NCI-H2227 (cell line): ENCODE data around the gene JPH2.
A peak's percentile ranks its signal among the peaks of the same experiment; 100 is the strongest.
"Not testable (repeated sequence)": the region's sequence is repeated elsewhere in the genome, so short reads cannot be mapped to it uniquely, and the experiment has no call there.

Source experiments
- DNase-seq: peaks from one replicate; lab custom pipeline; 2025; ENCODE audit not compliant: unreplicated experiment; lab: John Stamatoyannopoulos, UW

Gene JPH2

GRCh38 chr20:44211177-44212039 is 24.4 kb upstream of the JPH2 start:
- DNase-seq, result peak; percentile 72

- DNase-seq, result peak; percentile 98
Measured at GRCh38 chr20:44210406-44211176, 23.6 kb upstream of the JPH2 start, which contains the start of gene OSER1. Gene OSER1, minus strand, starts transcription at chr20:44210771. Its CDS starts 3,814 bp downstream, at chr20:44206957.

- peak; percentile 33 for DNase-seq
Measured at GRCh38 chr20:44209686-44210405, 22.9 kb upstream of the JPH2 start.

GRCh38 chr20:44208770-44209169 is 21.8 kb upstream of the JPH2 start:
- DNase-seq, result no peak

GRCh38 chr20:44208165-44208564 is 21.2 kb upstream of the JPH2 start:
- no peak for DNase-seq

- no peak for DNase-seq
Measured at GRCh38 chr20:44207126-44207723, 20.2 kb upstream of the JPH2 start.

- no peak for DNase-seq
Measured at GRCh38 chr20:44206132-44206531, 19.1 kb upstream of the JPH2 start.

GRCh38 chr20:44204832-44205215 is 17.8 kb upstream of the JPH2 start:
- DNase-seq, result no peak

GRCh38 chr20:44204156-44204831 is 17.3 kb upstream of the JPH2 start:
- DNase-seq, result no peak

GRCh38 chr20:44203161-44203560 is 16.2 kb upstream of the JPH2 start:
- DNase-seq, result no peak

GRCh38 chr20:44200983-44201382 is 14.0 kb upstream of the JPH2 start:
- no peak for DNase-seq

GRCh38 chr20:44200371-44200770 is 13.4 kb upstream of the JPH2 start:
- no peak for DNase-seq

GRCh38 chr20:44199877-44200276 is 12.9 kb upstream of the JPH2 start:
- DNase-seq, result no peak

GRCh38 chr20:44198872-44199271 is 11.9 kb upstream of the JPH2 start:
- DNase-seq, result no peak

GRCh38 chr20:44196271-44196670 is 9.3 kb upstream of the JPH2 start:
- no peak for DNase-seq

GRCh38 chr20:44195605-44196004 is 8.6 kb upstream of the JPH2 start:
- DNase-seq, result no peak

- no peak for DNase-seq
Measured at GRCh38 chr20:44193801-44194200, 6.8 kb upstream of the JPH2 start.

GRCh38 chr20:44191640-44192039 is 4.7 kb upstream of the JPH2 start:
- not testable (repeated sequence) for DNase-seq

- peak; percentile 78 for DNase-seq
Measured at GRCh38 chr20:44190197-44190852, 3.3 kb upstream of the JPH2 start.

- DNase-seq, result no peak
Measured at GRCh38 chr20:44188752-44189151, 1.8 kb upstream of the JPH2 start.
